HUES64 (cell line): Measurements from ENCODE around the gene RBM33.
"Not testable (repeated sequence)": the region's sequence is repeated elsewhere in the genome, so short reads cannot be mapped to it uniquely, and the experiment has no call there.

ENCODE experiments used
- H3K27ac ChIP-seq: 2 replicates; pipeline ENCODE4 v1.7.0; 2013; ENCODE audit warnings: low read depth, low read length, inconsistent platforms
- H3K27me3 ChIP-seq: 2 replicates; pipeline ENCODE4 v1.6.1; 2013; ENCODE audit warnings: mild to moderate bottlenecking, low read length; ENCODE audit not compliant: insufficient read depth
- H3K36me3 ChIP-seq: 2 replicates; pipeline ENCODE4 v1.6.1; 2013; ENCODE audit warnings: mild to moderate bottlenecking, low read length; ENCODE audit not compliant: insufficient read depth
- H3K4me1 ChIP-seq: 2 replicates; pipeline ENCODE4 v1.6.1; 2013; ENCODE audit warnings: mild to moderate bottlenecking, low read length, moderate library complexity; ENCODE audit not compliant: insufficient read depth
- H3K4me3 ChIP-seq: 2 replicates; pipeline ENCODE4 v1.5.1; 2013; ENCODE audit warnings: mild to moderate bottlenecking, low read length, moderate library complexity
- H3K9ac ChIP-seq: 2 replicates; pipeline ENCODE4 v1.6.1; 2013; ENCODE audit warnings: mild to moderate bottlenecking, low read depth, low read length
- H3K9me3 ChIP-seq: 2 replicates; pipeline ENCODE4 v1.6.1; 2013; ENCODE audit warnings: low read depth, low read length; ENCODE audit not compliant: insufficient read depth
- WGBS: fragments of 150-250, 120-280 bp; methylation state at CpG from one replicate; pipeline ENCODE4 v1.1.7; 2013; ENCODE audit warnings: missing lambda C conversion rate; 5-methylcytosine and 5-hydroxymethylcytosine counted together

Gene RBM33

GRCh38 chr7:155609185-155609584 lies 35.3 kb upstream of the RBM33 start:
- Histone ChIP-seq H3K4me1 (no peaks in the 10 kb centered on the region), H3K4me3 (no peak overlapping the region), H3K27me3 (no peaks in the 10 kb centered on the region), H3K36me3 (no peaks in the 10 kb centered on the region), H3K9me3 (no peaks in the 10 kb centered on the region), H3K27ac (no peak overlapping the region), H3K9ac (no peak overlapping the region)
- 92% methylated on average over 12 of the region's 12 CpGs for WGBS

DNA sequence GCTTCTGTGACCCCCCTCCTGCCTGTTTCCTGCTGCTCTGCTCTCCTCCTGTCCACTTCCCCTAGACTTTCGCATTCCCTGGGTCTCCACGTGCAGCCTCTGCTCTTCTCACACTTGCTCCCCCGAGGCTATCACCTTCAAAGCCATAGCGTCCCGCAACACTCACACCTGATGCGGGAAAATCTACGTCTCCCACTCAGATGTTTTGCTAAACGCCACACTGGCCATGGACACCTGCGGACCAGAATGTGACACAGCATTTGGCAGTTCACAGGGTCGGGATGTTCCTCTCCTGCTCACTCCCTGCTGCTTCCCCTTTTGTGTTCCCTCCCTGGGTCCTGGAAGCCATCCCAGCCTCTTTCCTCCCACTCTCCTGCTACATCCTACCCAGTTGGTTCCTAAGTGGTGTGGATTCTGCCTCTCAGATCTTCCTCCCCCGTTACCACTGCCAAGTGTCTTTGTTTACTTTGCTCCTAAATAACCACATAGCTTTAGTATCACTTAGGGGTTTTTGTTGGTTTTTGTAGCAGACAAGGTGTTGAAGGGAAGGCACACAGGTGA lies 33.7 kb upstream of the RBM33 start:
- H3K36me3 ChIP-seq = no peaks in the 10 kb centered on the region
- H3K27ac ChIP-seq = no peak overlapping the region
- H3K27me3 ChIP-seq = no peaks in the 10 kb centered on the region
- no peaks in the 10 kb centered on the region for H3K9me3 ChIP-seq
- H3K9ac ChIP-seq = no peak overlapping the region
- H3K4me3 ChIP-seq = no peak overlapping the region
- no peaks in the 10 kb centered on the region for H3K4me1 ChIP-seq
- 75% methylated on average over 11 of the region's 11 CpGs for WGBS

DNA sequence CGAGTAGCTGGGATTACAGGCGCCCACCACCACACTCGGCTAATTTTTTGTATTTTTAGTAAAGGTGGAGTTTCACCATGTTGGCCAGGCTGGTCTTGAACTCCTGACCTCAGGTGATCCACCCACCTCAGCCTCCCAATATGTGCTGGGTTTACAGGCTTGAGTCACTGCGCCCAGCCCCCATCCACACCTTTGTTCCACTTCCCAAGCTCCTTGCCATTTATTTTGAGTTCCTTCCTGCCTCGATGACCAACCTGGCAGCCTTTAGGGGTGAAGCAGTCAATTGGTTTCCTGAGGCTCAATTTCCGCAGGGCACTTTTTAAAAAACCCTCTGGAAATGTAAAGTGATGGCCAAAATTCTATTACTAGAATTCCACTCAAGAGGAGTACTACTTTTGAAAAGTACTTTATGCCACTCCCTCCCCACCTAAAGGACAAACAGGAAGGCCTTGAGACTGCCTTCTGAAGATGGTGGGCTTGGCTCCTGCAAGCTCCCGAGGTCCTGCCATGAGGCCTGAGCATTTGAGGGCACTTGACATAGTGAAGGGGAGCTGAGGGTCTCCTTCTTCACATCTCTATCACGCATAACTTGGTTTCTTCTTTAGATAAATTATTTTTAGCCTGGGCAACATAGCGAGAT lies 32.5 kb upstream of the RBM33 start:
- Histone ChIP-seq H3K4me1 (no peaks in the 10 kb centered on the region), H3K27me3 (no peaks in the 10 kb centered on the region), H3K27ac (no peak overlapping the region), H3K9ac (no peak overlapping the region), H3K9me3 (no peaks in the 10 kb centered on the region), H3K4me3 (no peak overlapping the region), H3K36me3 (no peaks in the 10 kb centered on the region)
- WGBS = 84% methylated on average over 8 of the region's 9 CpGs

DNA sequence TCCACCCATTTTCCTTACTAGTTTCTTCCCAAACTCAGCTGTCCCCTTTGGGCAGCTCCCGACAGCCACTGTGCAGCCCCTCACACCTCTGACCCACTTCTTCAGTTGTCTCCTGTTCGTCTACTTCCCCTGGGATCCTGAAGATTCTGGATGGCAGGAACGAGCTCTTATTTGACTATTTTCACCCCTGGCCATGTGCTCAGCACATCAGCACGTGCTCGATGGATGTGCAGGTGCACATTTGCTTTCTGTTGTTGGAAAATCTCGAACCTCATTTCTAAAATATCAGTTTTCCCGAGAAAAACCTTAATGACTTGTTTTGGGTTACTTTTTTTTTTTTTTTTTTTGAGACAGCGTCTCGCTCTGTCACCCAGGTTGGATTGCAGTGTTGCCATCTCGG lies 31.8 kb upstream of the RBM33 start:
- no peak overlapping the region for H3K4me3 ChIP-seq
- no peaks in the 10 kb centered on the region for H3K9me3 ChIP-seq
- H3K4me1 ChIP-seq = no peaks in the 10 kb centered on the region
- no peak overlapping the region for H3K27ac ChIP-seq
- H3K27me3 ChIP-seq = no peaks in the 10 kb centered on the region
- WGBS = 83% methylated on average over 10 of the region's 10 CpGs
- no peak overlapping the region for H3K9ac ChIP-seq
- H3K36me3 ChIP-seq = no peaks in the 10 kb centered on the region

DNA sequence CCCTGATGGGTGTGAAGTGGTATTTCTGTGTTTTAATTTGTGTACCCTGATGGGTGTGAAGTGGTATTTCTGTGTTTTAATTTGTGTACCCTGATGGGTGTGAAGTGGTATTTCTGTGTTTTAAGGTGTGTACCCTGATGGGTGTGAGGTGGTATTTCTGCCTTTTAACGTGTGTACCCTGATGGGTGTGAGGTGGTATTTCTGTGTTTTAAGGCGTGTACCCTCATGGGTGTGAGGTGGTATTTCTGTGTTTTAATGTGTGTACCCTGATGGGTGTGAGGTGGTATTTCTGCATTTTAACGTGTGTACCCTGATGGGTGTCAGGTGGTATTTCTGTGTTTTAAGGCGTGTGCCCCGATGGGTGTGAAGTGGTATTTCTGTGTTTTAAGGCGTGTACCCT lies 29.4 kb upstream of the RBM33 start:
- H3K4me1 ChIP-seq, H3K36me3 ChIP-seq, H3K27ac ChIP-seq, H3K27me3 ChIP-seq, H3K9me3 ChIP-seq, H3K4me3 ChIP-seq, H3K9ac ChIP-seq: not testable (repeated sequence)
- WGBS = 93% methylated on average over 6 of the region's 6 CpGs

DNA sequence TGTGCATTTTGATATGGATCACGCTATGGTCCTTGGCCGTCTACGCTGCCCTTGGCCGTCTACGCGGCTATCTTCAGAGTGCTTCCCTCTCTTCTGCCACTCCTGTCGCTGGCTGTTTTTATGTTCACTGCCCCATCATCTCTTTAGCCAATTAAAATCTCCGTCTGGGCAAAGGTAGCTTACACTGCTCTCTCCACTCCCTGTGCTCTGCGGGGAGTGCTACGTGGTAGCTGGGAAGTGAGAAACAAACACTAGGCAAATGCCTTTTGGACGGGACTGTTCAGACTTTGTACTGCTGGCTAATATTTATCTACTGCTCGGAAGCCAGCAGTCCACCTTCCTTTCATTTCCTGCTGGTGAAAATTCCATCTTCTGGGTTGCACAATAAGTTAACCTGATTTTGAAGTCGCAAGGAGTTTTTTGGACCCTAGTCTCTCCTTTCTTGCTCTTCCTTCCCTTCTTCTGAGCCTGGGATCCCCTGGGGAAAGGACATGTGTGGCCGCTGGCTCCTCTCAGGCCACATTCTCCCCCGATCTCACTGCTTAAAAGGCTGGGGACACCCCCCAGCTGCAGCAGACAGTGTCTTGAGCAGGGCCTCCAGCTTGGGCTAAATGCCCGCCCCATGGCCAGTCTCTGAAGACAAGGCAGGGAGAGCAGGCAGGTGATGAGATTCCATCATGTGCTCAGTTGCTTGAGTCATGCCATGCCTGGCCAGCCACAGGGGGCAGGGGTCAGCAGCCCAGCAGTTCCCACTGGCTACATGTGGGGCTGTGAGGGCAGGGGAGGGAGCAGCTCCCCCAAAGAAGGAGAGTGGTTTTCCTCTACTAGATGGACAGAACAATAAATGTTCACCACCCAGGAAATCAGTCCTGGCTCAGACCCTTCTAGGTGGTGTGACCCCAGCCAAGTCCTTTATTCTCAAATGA lies 25.5 kb upstream of the RBM33 start:
- H3K4me1 ChIP-seq = no peaks in the 10 kb centered on the region
- H3K9me3 ChIP-seq = no peaks in the 10 kb centered on the region
- no peak overlapping the region for H3K4me3 ChIP-seq
- WGBS = 88% methylated on average over 16 of the region's 16 CpGs
- H3K27ac ChIP-seq = no peak overlapping the region
- H3K36me3 ChIP-seq = no peaks in the 10 kb centered on the region
- H3K27me3 ChIP-seq = no peaks in the 10 kb centered on the region
- no peak overlapping the region for H3K9ac ChIP-seq

DNA sequence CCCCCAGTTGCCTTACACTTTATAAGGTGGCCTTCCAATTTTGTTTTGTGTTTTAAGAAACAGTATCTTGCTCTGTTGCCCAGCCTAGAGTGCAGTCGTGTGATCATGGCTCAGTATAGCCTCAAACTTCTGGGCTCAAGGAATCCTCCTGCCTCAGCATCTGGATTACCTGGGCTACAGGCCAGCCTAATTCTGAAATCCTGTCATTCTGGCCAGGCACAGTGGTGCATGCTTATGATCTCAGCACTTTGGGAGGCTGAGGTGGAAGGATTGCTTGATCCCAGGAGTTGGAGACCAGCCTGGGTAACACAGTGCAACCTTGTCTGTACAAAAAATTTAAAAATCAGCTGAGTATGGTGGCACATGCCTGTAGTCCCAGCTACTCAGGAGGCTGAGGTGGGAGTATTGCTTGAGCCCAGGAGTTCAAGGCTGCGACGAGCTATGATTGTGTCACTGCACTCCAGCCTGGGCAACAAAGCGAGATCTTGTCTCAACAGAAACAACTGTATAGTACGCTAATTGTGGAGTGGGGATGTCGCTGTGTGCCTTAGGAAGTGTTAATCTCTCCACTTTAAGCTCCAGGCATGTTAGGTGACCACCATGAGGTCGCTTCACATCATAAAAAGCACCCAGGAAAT lies 24.7 kb upstream of the RBM33 start:
- Histone ChIP-seq H3K27ac (no peak overlapping the region), H3K27me3 (no peaks in the 10 kb centered on the region), H3K4me1 (no peaks in the 10 kb centered on the region), H3K4me3 (no peak overlapping the region), H3K36me3 (no peaks in the 10 kb centered on the region), H3K9ac (no peak overlapping the region), H3K9me3 (no peaks in the 10 kb centered on the region)
- 93% methylated on average over 7 of the region's 7 CpGs for WGBS

DNA sequence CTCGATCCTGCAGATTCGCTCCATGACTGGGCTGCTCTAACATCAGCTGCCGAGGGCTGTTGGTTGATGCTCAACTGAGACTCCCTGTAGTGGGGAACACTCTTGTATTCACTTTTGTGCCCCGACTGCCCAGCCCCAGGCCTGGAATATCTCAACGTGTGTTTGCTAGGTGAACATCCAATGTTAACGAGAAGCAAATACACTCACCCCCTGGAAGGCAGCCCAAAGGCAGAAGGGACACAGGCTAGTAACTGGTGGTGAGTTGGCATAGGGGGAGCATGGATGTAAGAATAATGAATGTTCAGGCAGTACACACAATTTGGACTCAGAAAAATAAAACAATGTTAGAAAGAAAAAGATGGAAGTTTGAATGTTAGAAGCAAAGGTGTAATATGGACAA lies 24.0 kb upstream of the RBM33 start:
- no peaks in the 10 kb centered on the region for H3K36me3 ChIP-seq
- no peak overlapping the region for H3K4me3 ChIP-seq
- no peaks in the 10 kb centered on the region for H3K9me3 ChIP-seq
- H3K4me1 ChIP-seq = no peaks in the 10 kb centered on the region
- WGBS = 89% methylated on average over 6 of the region's 6 CpGs
- H3K9ac ChIP-seq = no peak overlapping the region
- no peak overlapping the region for H3K27ac ChIP-seq
- no peaks in the 10 kb centered on the region for H3K27me3 ChIP-seq

DNA sequence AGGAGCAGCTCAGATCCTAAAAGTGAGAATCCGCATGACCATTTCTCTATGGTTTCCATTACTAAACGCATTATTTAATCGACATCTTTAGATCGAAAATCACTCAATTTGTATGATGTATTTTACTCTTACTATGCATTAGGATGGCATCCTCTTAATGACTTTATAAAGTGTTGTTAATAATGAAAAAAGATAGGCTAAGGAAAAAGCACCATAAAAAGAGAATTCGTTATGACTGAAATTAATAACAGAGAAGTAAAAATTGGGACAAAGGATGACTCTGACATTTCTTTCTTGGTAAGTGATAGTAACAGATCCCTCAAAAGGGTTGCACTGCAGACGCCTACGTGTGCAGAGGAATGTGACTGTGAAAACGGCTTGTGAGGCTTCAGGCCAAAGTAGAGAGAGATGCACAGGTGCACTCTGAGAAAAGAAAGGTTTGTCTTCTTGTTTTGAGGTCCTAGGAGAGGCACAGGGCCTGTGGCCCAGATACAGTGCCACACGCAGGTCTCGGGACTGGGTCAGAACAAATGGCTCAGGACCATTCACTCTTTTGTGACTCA lies 23.0 kb upstream of the RBM33 start:
- 90% methylated on average over 8 of the region's 10 CpGs for WGBS

DNA sequence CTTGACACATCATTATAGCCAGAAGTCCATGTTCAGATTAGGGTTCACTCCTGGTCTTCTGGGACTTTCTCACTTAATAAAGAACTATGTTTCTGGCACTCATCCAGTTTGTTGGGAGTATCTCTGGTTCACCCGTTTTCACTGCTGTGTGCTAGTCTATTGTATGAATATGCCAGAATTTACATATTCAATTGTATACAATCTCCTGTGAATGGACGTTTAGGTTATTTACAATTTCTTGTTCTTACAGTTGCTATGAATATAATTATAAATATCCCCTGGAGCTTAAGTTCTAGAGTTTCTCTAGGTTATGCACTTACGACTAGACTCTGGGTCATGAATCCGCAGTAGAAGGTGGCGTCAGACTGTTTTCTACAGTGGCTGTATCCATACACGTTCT lies 20.0 kb upstream of the RBM33 start:
- Histone ChIP-seq H3K36me3 (no peaks in the 10 kb centered on the region), H3K9ac (no peak overlapping the region), H3K4me1 (no peaks in the 10 kb centered on the region), H3K27ac (no peak overlapping the region), H3K9me3 (peaks cover 10% of the 10 kb centered on the region), H3K4me3 (no peak overlapping the region), H3K27me3 (no peaks in the 10 kb centered on the region)
- 93% methylated on average over 4 of the region's 6 CpGs for whole genome bisulfite sequencing

More for the DNA sequence above, 23.0 kb upstream of the RBM33 start:
- Histone ChIP-seq H3K36me3 (no peaks in the 10 kb centered on the region), H3K27ac (no peak overlapping the region), H3K9me3 (no peaks in the 10 kb centered on the region), H3K9ac (no peak overlapping the region), H3K4me1 (no peaks in the 10 kb centered on the region), H3K4me3 (no peak overlapping the region), H3K27me3 (no peaks in the 10 kb centered on the region)

DNA sequence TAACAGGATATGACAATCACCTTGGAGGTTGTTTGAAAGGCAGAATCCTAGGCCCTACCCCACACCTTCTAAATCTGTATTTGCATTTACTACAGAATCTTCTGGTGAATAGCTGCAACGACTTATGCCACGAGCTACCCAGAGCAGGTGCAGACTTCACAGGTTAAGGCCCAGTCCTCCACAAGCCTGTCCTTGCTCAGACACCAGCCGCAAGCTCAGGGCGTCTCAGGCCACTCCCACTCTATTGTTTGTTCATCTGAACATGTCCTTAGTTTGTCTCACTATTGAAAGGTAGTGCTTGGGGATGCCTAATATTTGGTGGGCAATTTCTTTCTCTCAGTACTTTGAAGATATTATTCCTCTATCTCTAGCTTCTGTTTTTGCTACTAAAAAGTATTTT lies 18.9 kb upstream of the RBM33 start:
- no peak overlapping the region for H3K9ac ChIP-seq
- no peak overlapping the region for H3K27ac ChIP-seq
- WGBS = 85% methylated on average over 4 of the region's 4 CpGs
- H3K4me1 ChIP-seq = no peaks in the 10 kb centered on the region
- H3K27me3 ChIP-seq = no peaks in the 10 kb centered on the region
- no peaks in the 10 kb centered on the region for H3K36me3 ChIP-seq
- peaks cover 16% of the 10 kb centered on the region for H3K9me3 ChIP-seq
- no peak overlapping the region for H3K4me3 ChIP-seq
